Hepatocyte (in vitro differentiated cells): ENCODE measurements around the gene RTBDN. TPM values are rescaled to one million over a fixed set of nuclear protein-coding genes. Genes with fewer than 3 reads are reported as not detected.
"Not testable (repeated sequence)": the region's sequence is repeated elsewhere in the genome, so short reads cannot be mapped to it uniquely, and the experiment has no call there.

Experiments
- DNase-seq: peaks from one replicate; pipeline ENCODE4 v3.0.0-alpha.2; 2016; ENCODE audit warnings: low spot score
- H2AFZ ChIP-seq: fragments of 200-600 bp; sonication (generic); 2 replicates; pipeline ENCODE4 v1.6.0; 2016; ENCODE audit warnings: antibody characterized with exemption, mild to moderate bottlenecking
- H3K27ac ChIP-seq: fragments of 200-600 bp; sonication (generic); 2 replicates; pipeline ENCODE4 v1.5.1; 2016; ENCODE audit warnings: mild to moderate bottlenecking
- H3K27me3 ChIP-seq: fragments of 200-600 bp; sonication (generic); 2 replicates; pipeline ENCODE4 v1.6.1; 2016
- H3K36me3 ChIP-seq: fragments of 200-600 bp; sonication (generic); replicated peaks from 2 replicates; pipeline ENCODE4 v1.5.1; 2016; ENCODE audit warnings: low read depth; ENCODE audit not compliant: insufficient read depth
- H3K4me1 ChIP-seq: fragments of 200-600 bp; sonication (generic); 2 replicates; pipeline ENCODE4 v1.5.1; 2016; ENCODE audit warnings: mild to moderate bottlenecking, moderate library complexity; ENCODE audit not compliant: insufficient read depth
- H3K4me2 ChIP-seq: fragments of 200-600 bp; sonication (generic); 2 replicates; pipeline ENCODE4 v1.6.0; 2016
- H3K4me3 ChIP-seq: fragments of 200-600 bp; sonication (generic); 2 replicates; pipeline ENCODE4 v1.5.1; 2016; ENCODE audit warnings: mild to moderate bottlenecking
- H3K79me2 ChIP-seq: fragments of 200-600 bp; sonication (generic); 2 replicates; pipeline ENCODE4 v1.6.0; 2017; ENCODE audit warnings: mild to moderate bottlenecking
- H3K9me2 ChIP-seq: fragments of 200-600 bp; sonication (generic); replicated peaks from 2 replicates; pipeline ENCODE4 v1.6.0; 2017; ENCODE audit warnings: mild to moderate bottlenecking; ENCODE audit not compliant: insufficient read depth
- H3K9me3 ChIP-seq: fragments of 200-600 bp; sonication (generic); 2 replicates; pipeline ENCODE4 v1.5.1; 2016; ENCODE audit warnings: low read depth, mild to moderate bottlenecking
- H4K20me1 ChIP-seq: fragments of 200-600 bp; sonication (generic); 2 replicates; pipeline ENCODE4 v1.6.0; 2016; ENCODE audit warnings: mild to moderate bottlenecking; ENCODE audit not compliant: insufficient read depth, poor library complexity, severe bottlenecking
- EZH2 ChIP-seq: fragments of 200-600 bp; sonication (generic); IDR thresholded peaks from 2 replicates; pipeline ENCODE4 v1.6.1; 2016; ENCODE audit warnings: antibody characterized with exemption, mild to moderate bottlenecking, borderline replicate concordance
- EZH2phosphoT487 ChIP-seq: fragments of 200-600 bp; sonication (generic); IDR thresholded peaks from one replicate; pipeline ENCODE4 v1.6.1; 2018; ENCODE audit warnings: antibody characterized with exemption, mild to moderate bottlenecking, low read depth, moderate library complexity; ENCODE audit not compliant: unreplicated experiment, severe bottlenecking
- WGBS: methylation state at CpG from one replicate; pipeline ENCODE4 v1.1.6; 2016; ENCODE audit warnings: low lambda C conversion rate; ENCODE audit errors: missing lambda C conversion rate; 5-methylcytosine and 5-hydroxymethylcytosine counted together
- polyA plus RNA-seq: library from polyadenylated mRNA; unstranded; fragments of >200 nt; fragmentation: Nextera tagmentation; extraction: Ambion mirVana; gene quantifications from 2 replicates; pipeline ENCODE4 v1.2.1, GENCODE V29; 2016
- total RNA-seq: library from RNA; depleted of rRNA; stranded (reverse); fragments of >200 nt; gene quantifications from 2 replicates; pipeline ENCODE4 v1.2.3, GENCODE V29; 2014
- TF ChIP-seq, protein P1 (sequence below): fragments of 200-600 bp; sonication (generic); IDR thresholded peaks from 2 replicates; pipeline ENCODE4 v1.5.1; 2016; ENCODE audit warnings: antibody characterized with exemption, mild to moderate bottlenecking; ENCODE audit not compliant: poor library complexity

Gene RTBDN
- total and polyA plus RNA-seq, 2 experiments from 2014 or later, result not detected

DNA sequence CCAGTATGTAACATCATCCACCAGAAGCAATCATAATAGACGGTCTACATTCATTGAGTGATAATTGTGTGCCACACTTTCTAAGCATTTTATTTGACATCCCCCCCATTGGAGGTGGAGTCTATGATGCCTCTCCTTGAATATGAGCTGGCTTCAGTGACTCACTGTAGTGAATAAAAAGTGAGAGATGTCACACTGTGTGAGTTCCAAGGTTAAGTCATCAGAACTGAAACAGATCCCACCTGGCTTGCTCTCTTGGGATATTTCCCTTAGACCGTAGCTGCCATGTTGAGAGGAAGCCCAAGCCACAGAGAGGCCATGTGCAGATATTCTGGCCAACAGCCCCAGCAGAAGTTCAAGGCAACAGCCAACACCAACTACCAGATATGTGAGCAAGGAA is 12.6 kb downstream of the RTBDN start:
- no peak overlapping the region for H2AFZ ChIP-seq
- no peaks in the 10 kb centered on the region for H4K20me1 ChIP-seq
- 90% methylated on average over 2 of the region's 2 CpGs for WGBS
- H3K27ac ChIP-seq, result no peak overlapping the region
- no peak for TF ChIP-seq EZH2
- TF ChIP-seq EZH2phosphoT487, result no peak
- TF ChIP-seq, protein P1, sequence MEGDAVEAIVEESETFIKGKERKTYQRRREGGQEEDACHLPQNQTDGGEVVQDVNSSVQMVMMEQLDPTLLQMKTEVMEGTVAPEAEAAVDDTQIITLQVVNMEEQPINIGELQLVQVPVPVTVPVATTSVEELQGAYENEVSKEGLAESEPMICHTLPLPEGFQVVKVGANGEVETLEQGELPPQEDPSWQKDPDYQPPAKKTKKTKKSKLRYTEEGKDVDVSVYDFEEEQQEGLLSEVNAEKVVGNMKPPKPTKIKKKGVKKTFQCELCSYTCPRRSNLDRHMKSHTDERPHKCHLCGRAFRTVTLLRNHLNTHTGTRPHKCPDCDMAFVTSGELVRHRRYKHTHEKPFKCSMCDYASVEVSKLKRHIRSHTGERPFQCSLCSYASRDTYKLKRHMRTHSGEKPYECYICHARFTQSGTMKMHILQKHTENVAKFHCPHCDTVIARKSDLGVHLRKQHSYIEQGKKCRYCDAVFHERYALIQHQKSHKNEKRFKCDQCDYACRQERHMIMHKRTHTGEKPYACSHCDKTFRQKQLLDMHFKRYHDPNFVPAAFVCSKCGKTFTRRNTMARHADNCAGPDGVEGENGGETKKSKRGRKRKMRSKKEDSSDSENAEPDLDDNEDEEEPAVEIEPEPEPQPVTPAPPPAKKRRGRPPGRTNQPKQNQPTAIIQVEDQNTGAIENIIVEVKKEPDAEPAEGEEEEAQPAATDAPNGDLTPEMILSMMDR, result no peak
- H3K4me1 ChIP-seq, result no peaks in the 10 kb centered on the region
- H3K79me2 ChIP-seq, result no peaks in the 10 kb centered on the region
- H3K9me2 ChIP-seq, result no peaks in the 10 kb centered on the region
- no peaks in the 10 kb centered on the region for H3K9me3 ChIP-seq
- no peaks in the 10 kb centered on the region for H3K36me3 ChIP-seq
- no peak for DNase-seq
- peaks cover 20% of the 10 kb centered on the region for H3K27me3 ChIP-seq
- no peak overlapping the region for H3K4me3 ChIP-seq
- no peak overlapping the region for H3K4me2 ChIP-seq

DNA sequence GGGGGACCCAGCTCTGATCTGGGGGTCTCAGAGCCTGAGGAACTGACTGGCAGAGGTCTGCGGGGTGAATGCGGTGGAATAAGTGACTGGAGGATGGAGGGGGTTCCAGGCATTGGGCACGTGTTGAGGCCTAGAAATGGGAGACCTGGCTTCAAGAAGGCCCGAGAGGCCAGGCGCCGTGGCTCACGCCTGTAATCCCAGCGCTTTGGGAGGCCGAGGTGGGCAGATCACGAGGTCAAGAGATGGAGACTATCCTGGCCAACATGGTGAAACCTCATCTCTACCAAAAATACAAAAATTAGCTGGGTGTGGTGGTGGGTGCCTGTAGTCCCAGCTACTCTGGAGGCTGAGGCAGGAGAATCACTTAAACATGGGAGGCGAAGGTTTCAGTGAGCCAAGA is 16.6 kb downstream of the RTBDN start:
- H3K4me2 ChIP-seq, H3K79me2 ChIP-seq, H3K27ac ChIP-seq, H3K9me3 ChIP-seq, DNase-seq, H3K4me3 ChIP-seq, H2AFZ ChIP-seq, H3K36me3 ChIP-seq, H4K20me1 ChIP-seq, H3K27me3 ChIP-seq, H3K4me1 ChIP-seq, H3K9me2 ChIP-seq: not testable (repeated sequence)
- WGBS, result 96% methylated on average over 11 of the region's 11 CpGs

DNA sequence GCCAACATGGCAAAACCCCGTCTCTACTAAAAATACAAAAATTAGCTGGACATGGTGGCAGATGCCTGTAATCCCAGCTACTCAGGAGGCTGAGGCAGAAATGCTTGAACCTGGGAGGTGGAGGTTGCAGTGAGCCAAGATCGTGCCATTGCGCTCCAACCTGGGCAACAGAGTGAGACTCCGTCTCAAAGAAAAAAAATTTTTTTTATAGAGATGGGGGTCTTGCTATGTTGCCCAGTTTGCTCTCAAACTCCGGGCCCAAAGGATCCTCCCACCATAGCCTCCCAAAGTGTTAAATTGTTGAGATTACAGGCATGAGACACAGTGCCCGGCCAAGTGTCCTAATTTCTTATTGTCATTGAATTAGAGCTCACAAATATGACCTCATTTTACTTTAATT is 17.2 kb downstream of the RTBDN start:
- H3K36me3 ChIP-seq, H3K27ac ChIP-seq, H3K9me3 ChIP-seq, H3K79me2 ChIP-seq, H3K4me3 ChIP-seq, H3K9me2 ChIP-seq, H2AFZ ChIP-seq, H3K4me1 ChIP-seq, DNase-seq, H3K27me3 ChIP-seq, H3K4me2 ChIP-seq, H4K20me1 ChIP-seq: not testable (repeated sequence)
- 94% methylated on average over 6 of the region's 6 CpGs for WGBS

DNA sequence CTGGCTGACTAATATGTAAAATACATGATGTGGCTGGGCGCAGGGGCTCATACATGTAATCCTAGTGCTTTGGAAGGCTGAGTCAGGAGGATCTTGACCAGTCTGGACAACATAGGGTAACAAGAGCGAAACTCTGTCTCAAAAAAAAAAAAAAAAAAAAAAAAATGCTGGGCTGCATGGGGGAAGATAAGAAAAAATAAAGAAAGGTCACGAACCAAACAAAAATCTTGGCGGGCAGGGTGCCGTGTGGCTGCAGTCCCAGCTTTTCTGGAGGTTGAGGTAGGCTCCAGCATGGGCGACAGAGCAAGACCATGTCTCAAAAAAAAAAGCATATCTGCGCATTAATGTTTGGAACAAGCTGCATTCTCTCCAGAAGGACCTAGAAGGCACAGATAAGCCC is 19.3 kb downstream of the RTBDN start:
- Histone ChIP-seq H3K9me2 (no peaks in the 10 kb centered on the region), H3K4me3 (no peak overlapping the region), H3K9me3 (no peaks in the 10 kb centered on the region), H3K27ac (no peak overlapping the region), H4K20me1 (no peaks in the 10 kb centered on the region), H3K36me3 (no peaks in the 10 kb centered on the region), H3K4me1 (no peaks in the 10 kb centered on the region), H3K27me3 (no peaks in the 10 kb centered on the region), H2AFZ (no peak overlapping the region), H3K79me2 (no peaks in the 10 kb centered on the region), H3K4me2 (no peak overlapping the region)
- DNase-seq, result no peak
- TF ChIP-seq, protein P1, result no peak
- TF ChIP-seq EZH2phosphoT487 (no peak), EZH2 (no peak)
- WGBS, result 99% methylated on average over 7 of the region's 7 CpGs
